Astrocyte (in vitro differentiated cells and primary cell): Measurements from ENCODE around the gene HMG20A. TPM values are rescaled to one million over a fixed set of nuclear protein-coding genes. Genes with fewer than 3 reads are reported as not detected.

Source experiments
- DNase-seq: peaks from one replicate; pipeline ENCODE4 v3.0.0-alpha.2; 2010; ENCODE audit warnings: low read depth
- FAIRE-seq: peaks from 2 replicates; lab custom pipeline; 2011; peaks lifted over from hg19 to GRCh38; lab: Jason Lieb, UNC
- H2AFZ ChIP-seq: 2 replicates; pipeline ENCODE4 v1.6.0; 2012; ENCODE audit warnings: low read depth, low read length, inconsistent platforms
- H3K27ac ChIP-seq: 2 replicates; pipeline ENCODE4 v1.5.1; 2011; ENCODE audit warnings: low read depth, low read length, inconsistent platforms
- H3K27me3 ChIP-seq: 2 replicates; pipeline ENCODE4 v1.6.0; 2011; ENCODE audit warnings: low read length, inconsistent platforms; ENCODE audit not compliant: insufficient read depth
- H3K36me3 ChIP-seq: 2 replicates; pipeline ENCODE4 v1.5.1; 2011; ENCODE audit warnings: low read length, inconsistent platforms; ENCODE audit not compliant: insufficient read depth
- H3K4me1 ChIP-seq: 2 replicates; pipeline ENCODE4 v1.5.1; 2011; ENCODE audit warnings: low read length, inconsistent platforms; ENCODE audit not compliant: insufficient read depth
- H3K4me2 ChIP-seq: 2 replicates; pipeline ENCODE4 v1.6.0; 2012; ENCODE audit warnings: low read length, inconsistent platforms
- H3K4me3 ChIP-seq: 2 replicates; pipeline ENCODE4 v1.5.1; 2011; ENCODE audit warnings: low read depth, mild to moderate bottlenecking, low read length, inconsistent platforms; ENCODE audit not compliant: insufficient read depth
- H3K79me2 ChIP-seq: 2 replicates; pipeline ENCODE4 v1.6.0; 2012; ENCODE audit warnings: mild to moderate bottlenecking, low read length, inconsistent platforms; ENCODE audit not compliant: insufficient read depth
- H3K9ac ChIP-seq: 2 replicates; pipeline ENCODE4 v1.6.0; 2012; ENCODE audit warnings: mild to moderate bottlenecking, low read length, inconsistent platforms
- H3K9me3 ChIP-seq: 2 replicates; pipeline ENCODE4 v1.5.1; 2012; ENCODE audit warnings: low read depth, mild to moderate bottlenecking, low read length, inconsistent platforms; ENCODE audit not compliant: insufficient read depth
- H4K20me1 ChIP-seq: 2 replicates; pipeline ENCODE4 v1.6.0; 2012; ENCODE audit warnings: low read length, inconsistent platforms; ENCODE audit not compliant: insufficient read depth
- H3K27ac Mint-ChIP-seq: one replicate; pipeline ENCODE4 v1.8.0; 2021; ENCODE audit warnings: mild to moderate bottlenecking, mixed read lengths; ENCODE audit not compliant: unreplicated experiment
- H3K27me3 Mint-ChIP-seq: one replicate; pipeline ENCODE4 v1.8.0; 2021; ENCODE audit warnings: low read depth, mixed read lengths; ENCODE audit not compliant: unreplicated experiment
- H3K36me3 Mint-ChIP-seq: one replicate; pipeline ENCODE4 v1.8.0; 2021; ENCODE audit warnings: low read depth, mixed read lengths; ENCODE audit not compliant: unreplicated experiment
- H3K4me1 Mint-ChIP-seq: one replicate; pipeline ENCODE4 v1.8.0; 2021; ENCODE audit warnings: low read depth, mixed read lengths; ENCODE audit not compliant: unreplicated experiment
- H3K4me3 Mint-ChIP-seq: one replicate; pipeline ENCODE4 v1.8.0; 2021; ENCODE audit warnings: mild to moderate bottlenecking, moderate library complexity, mixed read lengths; ENCODE audit not compliant: unreplicated experiment
- H3K9me3 Mint-ChIP-seq: one replicate; pipeline ENCODE4 v1.8.0; 2021; ENCODE audit warnings: mild to moderate bottlenecking, mixed read lengths; ENCODE audit not compliant: unreplicated experiment
- EZH2 ChIP-seq: IDR thresholded peaks from 2 replicates; pipeline ENCODE4 v1.6.1; 2012; ENCODE audit warnings: mild to moderate bottlenecking, low read length, inconsistent platforms; ENCODE audit not compliant: insufficient read depth
- total RNA-seq: library from RNA; stranded (reverse); gene quantifications from 2 replicates; pipeline ENCODE4 v1.2.1, GENCODE V29; 2021
- TF ChIP-seq, protein P1 (sequence below): IDR thresholded peaks from 2 replicates; pipeline ENCODE4 v1.5.1; 2011; ENCODE audit warnings: low read depth, mild to moderate bottlenecking, inconsistent platforms, low read length, moderate library complexity; ENCODE audit not compliant: insufficient read depth

The HMG20A gene
- total RNA-seq, 1 donor from 2014 or later: 47.4 TPM

DNA sequence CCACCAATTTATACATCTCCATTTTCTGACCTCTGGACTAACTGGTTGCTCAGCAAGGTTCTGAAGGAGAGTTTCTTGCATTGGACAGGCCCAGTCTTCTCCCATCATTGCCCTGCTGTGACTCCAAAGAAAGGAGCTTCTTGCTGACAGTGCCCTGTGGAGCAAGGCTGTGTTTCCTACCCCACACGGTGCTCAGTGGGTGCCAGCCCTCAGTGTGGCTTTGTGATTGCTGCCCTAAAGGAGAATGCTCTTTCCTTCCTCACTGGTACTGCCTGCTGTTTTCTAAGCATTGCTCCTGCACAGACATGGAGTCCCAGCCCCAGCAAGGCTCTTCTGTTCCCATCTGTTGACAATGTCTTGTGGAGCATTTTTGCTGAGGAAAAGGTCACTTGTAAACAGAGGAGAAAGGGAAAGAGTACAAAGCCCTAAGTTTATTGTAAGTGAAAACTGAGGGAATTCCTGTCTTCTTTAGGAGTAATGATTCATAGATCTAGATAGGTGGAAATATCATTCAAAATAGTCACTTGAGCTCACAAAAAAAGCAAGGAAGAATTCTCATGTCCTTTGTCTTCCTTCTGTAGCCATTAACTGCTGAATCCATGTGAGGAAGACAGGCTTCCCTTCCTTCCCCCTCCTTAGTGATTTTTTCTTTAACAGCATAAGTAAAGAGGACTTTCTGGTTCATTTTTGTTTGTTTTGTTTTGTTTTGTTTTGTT lies 62.9 kb downstream of the HMG20A start:
- Histone ChIP-seq H2AFZ (no peak overlapping the region), H3K9ac (peak overlapping the region; percentile 58), H3K4me1 (peaks cover 35% of the 10 kb centered on the region), H3K36me3 (peaks cover 9% of the 10 kb centered on the region), H3K79me2 (no peaks in the 10 kb centered on the region), H3K9me3 (no peaks in the 10 kb centered on the region), H3K4me2 (peak overlapping the region; percentile 82), H4K20me1 (no peaks in the 10 kb centered on the region), H3K27me3 (no peaks in the 10 kb centered on the region), H3K27ac (peak overlapping the region; percentile 64), H3K4me3 (no peak overlapping the region)
- no peak for FAIRE-seq
- Mint-ChIP-seq H3K9me3 (no peaks in the 10 kb centered on the region), H3K36me3 (peaks cover 24% of the 10 kb centered on the region), H3K27ac (no peak overlapping the region), H3K4me3 (no peak overlapping the region), H3K27me3 (no peaks in the 10 kb centered on the region), H3K4me1 (peaks cover 30% of the 10 kb centered on the region)
- no peak for TF ChIP-seq EZH2
- TF ChIP-seq, protein P1, sequence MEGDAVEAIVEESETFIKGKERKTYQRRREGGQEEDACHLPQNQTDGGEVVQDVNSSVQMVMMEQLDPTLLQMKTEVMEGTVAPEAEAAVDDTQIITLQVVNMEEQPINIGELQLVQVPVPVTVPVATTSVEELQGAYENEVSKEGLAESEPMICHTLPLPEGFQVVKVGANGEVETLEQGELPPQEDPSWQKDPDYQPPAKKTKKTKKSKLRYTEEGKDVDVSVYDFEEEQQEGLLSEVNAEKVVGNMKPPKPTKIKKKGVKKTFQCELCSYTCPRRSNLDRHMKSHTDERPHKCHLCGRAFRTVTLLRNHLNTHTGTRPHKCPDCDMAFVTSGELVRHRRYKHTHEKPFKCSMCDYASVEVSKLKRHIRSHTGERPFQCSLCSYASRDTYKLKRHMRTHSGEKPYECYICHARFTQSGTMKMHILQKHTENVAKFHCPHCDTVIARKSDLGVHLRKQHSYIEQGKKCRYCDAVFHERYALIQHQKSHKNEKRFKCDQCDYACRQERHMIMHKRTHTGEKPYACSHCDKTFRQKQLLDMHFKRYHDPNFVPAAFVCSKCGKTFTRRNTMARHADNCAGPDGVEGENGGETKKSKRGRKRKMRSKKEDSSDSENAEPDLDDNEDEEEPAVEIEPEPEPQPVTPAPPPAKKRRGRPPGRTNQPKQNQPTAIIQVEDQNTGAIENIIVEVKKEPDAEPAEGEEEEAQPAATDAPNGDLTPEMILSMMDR: no peak
- peak; percentile 13 for DNase-seq

DNA sequence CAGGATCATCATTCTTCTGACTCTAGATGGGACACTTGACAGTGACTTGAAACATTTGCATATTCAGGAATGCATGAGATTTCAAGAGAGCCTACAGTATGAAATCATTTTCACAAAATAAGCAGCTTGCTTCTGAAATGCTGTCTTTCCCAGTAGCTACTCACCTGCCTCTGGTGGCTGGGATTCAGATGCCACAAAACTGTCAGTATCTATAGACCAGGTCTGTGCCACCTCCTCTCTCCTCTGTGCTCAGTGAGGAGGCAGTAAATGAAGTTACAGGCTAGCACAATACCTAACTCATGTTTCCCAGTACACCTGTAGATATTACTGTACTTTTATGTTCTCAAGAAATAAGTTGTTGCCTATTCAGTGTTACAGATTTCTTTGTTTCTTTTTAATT lies 64.3 kb downstream of the HMG20A start:
- FAIRE-seq (no peak), DNase-seq (no peak)
- Mint-ChIP-seq H3K27me3 (no peaks in the 10 kb centered on the region), H3K36me3 (peaks cover 20% of the 10 kb centered on the region), H3K4me1 (peaks cover 27% of the 10 kb centered on the region), H3K27ac (no peak overlapping the region), H3K9me3 (no peaks in the 10 kb centered on the region), H3K4me3 (no peak overlapping the region)
- Histone ChIP-seq H3K9ac (no peak overlapping the region), H4K20me1 (no peaks in the 10 kb centered on the region), H3K4me3 (no peak overlapping the region), H3K4me1 (peaks cover 35% of the 10 kb centered on the region), H3K27me3 (no peaks in the 10 kb centered on the region), H3K4me2 (no peak overlapping the region), H3K9me3 (no peaks in the 10 kb centered on the region), H3K79me2 (no peaks in the 10 kb centered on the region), H2AFZ (no peak overlapping the region), H3K36me3 (peaks cover 4% of the 10 kb centered on the region), H3K27ac (no peak overlapping the region)
- no peak for TF ChIP-seq EZH2
- TF ChIP-seq, protein P1: no peak
